Tibial nerve (tissue), 4 donors: ENCODE measurements around the gene SEC24D. TPM values are rescaled to one million over a fixed set of nuclear protein-coding genes. Genes with fewer than 3 reads are reported as not detected.
"Not testable (repeated sequence)": the region's sequence is repeated elsewhere in the genome, so short reads cannot be mapped to it uniquely, and the experiment has no call there.

Source experiments
- DNase-seq, 2 donors: peaks; one replicate each; pipeline ENCODE4 v3.0.0-alpha.2; 2019; ENCODE audit warnings: low spot score in 2 of 2
- H3K27ac ChIP-seq, 4 donors: fragments of 200-600 bp; sonication (generic) in 3 of 4; one replicate each; pipeline ENCODE4 v1.5.1; 2017 to 2019; ENCODE audit warnings: mild to moderate bottlenecking in 1 of 4
- H3K27me3 ChIP-seq, 2 donors: fragments of 200-600 bp; sonication (generic) in 1 of 2; one replicate each; pipeline versions ENCODE4 v1.5.1 to v1.6.0; 2017 to 2019
- H3K36me3 ChIP-seq, 3 donors: fragments of 200-600 bp; sonication (generic); one replicate each; pipeline ENCODE4 v1.5.1; 2018 to 2019
- H3K4me1 ChIP-seq, 4 donors: fragments of 200-600 bp; sonication (generic) in 3 of 4; one replicate each; pipeline ENCODE4 v1.5.1; 2017 to 2019
- H3K4me3 ChIP-seq, 4 donors: fragments of 200-600 bp; sonication (generic) in 3 of 4; one replicate each; pipeline ENCODE4 v1.5.1; 2017 to 2019; ENCODE audit warnings: mild to moderate bottlenecking in 1 of 4, moderate library complexity in 1 of 4
- H3K9me3 ChIP-seq, 4 donors: fragments of 200-600 bp; sonication (generic) in 3 of 4; one replicate each; pipeline ENCODE4 v1.5.1; 2017 to 2019
- CTCF ChIP-seq, 5 experiments: fragments of 200-600 bp in 3 of 5; fragments of 450-650 bp in 2 of 5; sonication (generic) in 3 of 5; IDR thresholded peaks; one replicate each; pipeline ENCODE4 v1.5.1; 2016 to 2019; ENCODE audit warnings: antibody characterized with exemption in 5 of 5, mild to moderate bottlenecking in 3 of 5, moderate library complexity in 2 of 5
- EP300 ChIP-seq, 2 donors: sonication (generic); formaldehyde crosslinking; IDR thresholded peaks; one replicate each; pipeline ENCODE4 v1.6.1; 2017; ENCODE audit warnings: antibody characterized with exemption in 2 of 2, mild to moderate bottlenecking in 1 of 2
- POLR2A ChIP-seq, 2 donors: fragments of 450-650 bp; IDR thresholded peaks; one replicate each; pipeline ENCODE4 v1.6.1; 2017; ENCODE audit warnings: antibody characterized with exemption in 2 of 2, mild to moderate bottlenecking in 2 of 2, moderate library complexity in 2 of 2
- WGBS, 2 donors: methylation state at CpG; one replicate each; pipeline ENCODE4 v1.1.5; 2018; 5-methylcytosine and 5-hydroxymethylcytosine counted together
- total RNA-seq, 4 donors: library from RNA; depleted of rRNA; stranded (reverse); fragments of >200 nt; gene quantifications; one replicate each; pipeline ENCODE4 v1.1.0, GENCODE V29; 2016

Gene SEC24D
- total RNA-seq, 4 donors from 2014 or later: 24.0 to 54.6 (median 34.0) TPM

- Histone ChIP-seq H3K27me3 (no peaks in the 10 kb centered on the region), H3K27ac (no peak overlapping the region), H3K4me3 (no peak overlapping the region), H3K36me3 (peaks cover 0 to 21% (median 0%) of the 10 kb centered on the region in 3 donors), H3K9me3 (no peaks in the 10 kb centered on the region), H3K4me1 (peaks cover 0 to 57% (median 5%) of the 10 kb centered on the region in 4 donors)
- no peak for DNase-seq
- TF ChIP-seq EP300 (IDR thresholded peaks at IDR 0.05): no peak
- no peak for TF ChIP-seq POLR2A (IDR thresholded peaks at IDR 0.05)
- TF ChIP-seq CTCF (IDR thresholded peaks at IDR 0.05): no peak
Observed at GRCh38 chr4:118788911-118789310, 47.0 kb downstream of the SEC24D start.

GRCh38 chr4:118787844-118788380 is 48.0 kb downstream of the SEC24D start:
- TF ChIP-seq EP300 (IDR thresholded peaks at IDR 0.05) (no peak), CTCF (IDR thresholded peaks at IDR 0.05) (no peak), POLR2A (IDR thresholded peaks at IDR 0.05) (no peak)
- Histone ChIP-seq H3K27ac (peak overlapping the region in 2 of 4 donors; percentile 49 to 65), H3K4me1 (peaks cover 0 to 58% (median 5%) of the 10 kb centered on the region in 4 donors)

GRCh38 chr4:118784776-118785175 is 51.1 kb downstream of the SEC24D start:
- TF ChIP-seq POLR2A (IDR thresholded peaks at IDR 0.05) (no peak), EP300 (IDR thresholded peaks at IDR 0.05) (no peak), CTCF (IDR thresholded peaks at IDR 0.05) (no peak)
- no peaks in the 10 kb centered on the region for H3K27me3 ChIP-seq
- 71 to 80% methylated on average over 1 of the region's 1 CpG for WGBS, 2 donors
- no peak for DNase-seq
- peaks cover 0 to 26% (median 0%) of the 10 kb centered on the region in 3 donors for H3K36me3 ChIP-seq
- H3K4me1 ChIP-seq: peaks cover 0 to 51% (median 3%) of the 10 kb centered on the region in 4 donors
- H3K27ac ChIP-seq: peak overlapping the region in 1 of 4 donors; percentile 7
- no peak overlapping the region for H3K4me3 ChIP-seq
- no peaks in the 10 kb centered on the region for H3K9me3 ChIP-seq

More at GRCh38 chr4:118787844-118788380, 48.0 kb downstream of the SEC24D start:
- Histone ChIP-seq H3K4me3 (no peak overlapping the region), H3K36me3 (peaks cover 0 to 21% (median 0%) of the 10 kb centered on the region in 3 donors), H3K9me3 (no peaks in the 10 kb centered on the region), H3K27me3 (no peaks in the 10 kb centered on the region)
- DNase-seq: no peak
- 98 to 100% methylated on average over 1 of the region's 1 CpG for WGBS, 2 donors

GRCh38 chr4:118783887-118784286 is 52.0 kb downstream of the SEC24D start:
- H3K9me3 ChIP-seq: no peaks in the 10 kb centered on the region
- DNase-seq: peak in 1 of 2 donors; percentile 21
- H3K4me3 ChIP-seq: no peak overlapping the region
- WGBS, 2 donors: 69 to 73% methylated on average over 5 of the region's 5 CpGs
- peaks cover 0 to 43% (median 3%) of the 10 kb centered on the region in 4 donors for H3K4me1 ChIP-seq
- no peaks in the 10 kb centered on the region for H3K27me3 ChIP-seq
- H3K36me3 ChIP-seq: peaks cover 0 to 18% (median 0%) of the 10 kb centered on the region in 3 donors
- TF ChIP-seq EP300 (IDR thresholded peaks at IDR 0.05) (no peak), CTCF (IDR thresholded peaks at IDR 0.05) (no peak), POLR2A (IDR thresholded peaks at IDR 0.05) (no peak)
- peak overlapping the region in 1 of 4 donors; percentile 15 for H3K27ac ChIP-seq

- WGBS, 2 donors: 98 to 99% methylated on average over 13 of the region's 13 CpGs
- not testable (repeated sequence) for H3K27ac ChIP-seq, H3K27me3 ChIP-seq, DNase-seq, H3K4me3 ChIP-seq, H3K9me3 ChIP-seq
- Histone ChIP-seq H3K36me3 (peaks cover 0 to 13% (median 0%) of the 10 kb centered on the region in 3 donors), H3K4me1 (peaks cover 0 to 36% (median 3%) of the 10 kb centered on the region in 4 donors)
Observed at GRCh38 chr4:118782886-118783285, 53.0 kb downstream of the SEC24D start.

GRCh38 chr4:118777649-118778048 is 58.3 kb downstream of the SEC24D start:
- not testable (repeated sequence) for H3K36me3 ChIP-seq, H3K27ac ChIP-seq, H3K4me3 ChIP-seq, H3K9me3 ChIP-seq, H3K27me3 ChIP-seq, DNase-seq
- WGBS, 2 donors: 97 to 100% methylated on average over 2 of the region's 2 CpGs
- peaks cover 0 to 33% (median 5%) of the 10 kb centered on the region in 4 donors for H3K4me1 ChIP-seq

- Histone ChIP-seq H3K4me1 (peaks cover 0 to 38% (median 7%) of the 10 kb centered on the region in 4 donors), H3K27ac (peak overlapping the region in 1 of 4 donors; percentile 62)
- not testable (repeated sequence) for DNase-seq, H3K27me3 ChIP-seq, H3K36me3 ChIP-seq, H3K9me3 ChIP-seq, H3K4me3 ChIP-seq
- WGBS, 2 donors: 85% methylated on average over 2 of the region's 2 CpGs
Observed at GRCh38 chr4:118776955-118777640, 58.8 kb downstream of the SEC24D start.
